Astrocyte (in vitro differentiated cells and primary cell): ENCODE results near the gene DBET.

Experiments used
- CTCF ChIP-seq: IDR thresholded peaks from 2 replicates; pipeline ENCODE4 v1.5.1; 2011; ENCODE audit warnings: low read depth, mild to moderate bottlenecking, inconsistent platforms, low read length, moderate library complexity; ENCODE audit not compliant: insufficient read depth
- EZH2 ChIP-seq: IDR thresholded peaks from 2 replicates; pipeline ENCODE4 v1.6.1; 2012; ENCODE audit warnings: mild to moderate bottlenecking, low read length, inconsistent platforms; ENCODE audit not compliant: insufficient read depth

GRCh38 chr4:190017357-190018200 is 46.7 kb upstream of the DBET start:
- no peak for TF ChIP-seq CTCF
- no peak for TF ChIP-seq EZH2
